HEK293T (cell line): ENCODE measurements around the gene PKP1.

ENCODE experiments used
- CTCF ChIA-PET: fragments of 350-600 bp; formaldehyde crosslinking; extraction: SDS; loops from one replicate; lab custom pipeline; 2021; ENCODE audit warnings: antibody characterized with exemption, inconsistent platforms; lab: Yijun Ruan, JAX
- POLR2A ChIA-PET: fragments of 350-600 bp; formaldehyde crosslinking; extraction: SDS; loops from one replicate; lab custom pipeline; 2020; ENCODE audit warnings: antibody characterized with exemption, inconsistent platforms; lab: Yijun Ruan, JAX
- DNase-seq: peaks from one replicate; pipeline ENCODE4 v3.0.0; 2012; ENCODE audit warnings: mixed read lengths; ENCODE audit errors: extremely low spot score
- ARNT ChIP-seq: fragments of 450-650 bp; IDR thresholded peaks from 2 replicates; pipeline ENCODE4 v1.6.1; 2017; ENCODE audit warnings: mild to moderate bottlenecking
- BHLHE40 ChIP-seq: fragments of 450-650 bp; IDR thresholded peaks from 2 replicates; pipeline ENCODE4 v1.6.1; 2016; ENCODE audit warnings: mild to moderate bottlenecking, moderate library complexity, borderline replicate concordance
- CTBP1 ChIP-seq: fragments of 450-650 bp; IDR thresholded peaks from 2 replicates; pipeline ENCODE4 v1.6.1; 2016; ENCODE audit warnings: borderline replicate concordance
- ELF4 ChIP-seq: fragments of 450-650 bp; IDR thresholded peaks from 2 replicates; pipeline ENCODE4 v1.6.1; 2017; ENCODE audit warnings: antibody characterized with exemption
- FOXA1 ChIP-seq: fragments of 450-650 bp; IDR thresholded peaks from 2 replicates; pipeline ENCODE4 v1.6.1; 2016; ENCODE audit warnings: mild to moderate bottlenecking
- FOXK2 ChIP-seq: fragments of 450-650 bp; IDR thresholded peaks from 2 replicates; pipeline ENCODE4 v1.6.1; 2016; ENCODE audit warnings: mild to moderate bottlenecking
- FOXM1 ChIP-seq: fragments of 450-650 bp; IDR thresholded peaks from 2 replicates; pipeline ENCODE4 v1.6.1; 2017; ENCODE audit warnings: mild to moderate bottlenecking, borderline replicate concordance
- HDGF ChIP-seq: fragments of 450-650 bp; IDR thresholded peaks from 2 replicates; pipeline ENCODE4 v1.6.1; 2017; ENCODE audit warnings: antibody characterized with exemption, borderline replicate concordance
- L3MBTL2 ChIP-seq: fragments of 450-650 bp; conservative IDR thresholded peaks from 2 replicates; pipeline ENCODE4 v1.6.1; 2016; ENCODE audit warnings: mild to moderate bottlenecking
- LEF1 ChIP-seq: fragments of 450-650 bp; IDR thresholded peaks from 2 replicates; pipeline ENCODE4 v1.6.1; 2017; ENCODE audit warnings: mild to moderate bottlenecking, borderline replicate concordance
- NFRKB ChIP-seq: fragments of 450-650 bp; IDR thresholded peaks from 2 replicates; pipeline ENCODE4 v1.6.1; 2016; ENCODE audit warnings: mild to moderate bottlenecking, moderate library complexity
- SP1 ChIP-seq: fragments of 450-650 bp; IDR thresholded peaks from 2 replicates; pipeline ENCODE4 v1.6.1; 2017
- SUZ12 ChIP-seq: fragments of 450-650 bp; IDR thresholded peaks from 2 replicates; pipeline ENCODE4 v1.6.1; 2016; ENCODE audit warnings: mild to moderate bottlenecking
- TARDBP ChIP-seq: fragments of 450-650 bp; IDR thresholded peaks from 2 replicates; pipeline ENCODE4 v1.6.1; 2016
- ZNF384 ChIP-seq: fragments of 450-650 bp; IDR thresholded peaks from 2 replicates; pipeline ENCODE4 v1.6.1; 2016
- TF ChIP-seq, protein P1 (sequence below): fragments of 450-650 bp; IDR thresholded peaks from 2 replicates; pipeline ENCODE4 v1.6.1; 2016

PKP1 gene

DNA sequence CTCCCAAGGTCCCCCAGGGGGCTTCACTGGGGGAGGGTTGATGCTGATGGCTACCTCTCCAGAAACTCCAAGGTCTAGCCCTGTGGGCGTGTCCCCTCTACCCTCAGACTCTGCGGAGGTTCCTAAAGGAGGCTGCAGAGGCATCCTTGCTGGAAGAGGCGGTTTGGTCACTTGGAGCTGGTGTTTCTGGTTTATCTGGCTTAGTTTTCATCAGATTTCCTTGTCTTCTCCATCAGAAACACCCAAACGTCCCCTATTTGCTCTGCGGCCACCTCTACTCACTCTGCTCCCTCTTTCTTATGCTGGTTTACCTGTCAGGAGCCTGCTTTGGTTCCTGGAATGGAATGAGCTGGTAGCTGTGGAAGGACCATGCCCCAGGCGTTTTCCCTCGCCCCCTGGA lies 2.5 kb downstream of the PKP1 start:
- TF ChIP-seq FOXM1: no peak
- TF ChIP-seq ARNT: no peak
- TF ChIP-seq SUZ12: no peak
- TF ChIP-seq HDGF: no peak
- no peak for TF ChIP-seq L3MBTL2
- no peak for TF ChIP-seq FOXA1
- no peak for TF ChIP-seq ELF4
- TF ChIP-seq CTBP1: no peak
- TF ChIP-seq, protein P1, sequence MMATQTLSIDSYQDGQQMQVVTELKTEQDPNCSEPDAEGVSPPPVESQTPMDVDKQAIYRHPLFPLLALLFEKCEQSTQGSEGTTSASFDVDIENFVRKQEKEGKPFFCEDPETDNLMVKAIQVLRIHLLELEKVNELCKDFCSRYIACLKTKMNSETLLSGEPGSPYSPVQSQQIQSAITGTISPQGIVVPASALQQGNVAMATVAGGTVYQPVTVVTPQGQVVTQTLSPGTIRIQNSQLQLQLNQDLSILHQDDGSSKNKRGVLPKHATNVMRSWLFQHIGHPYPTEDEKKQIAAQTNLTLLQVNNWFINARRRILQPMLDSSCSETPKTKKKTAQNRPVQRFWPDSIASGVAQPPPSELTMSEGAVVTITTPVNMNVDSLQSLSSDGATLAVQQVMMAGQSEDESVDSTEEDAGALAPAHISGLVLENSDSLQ: no peak
- TF ChIP-seq NFRKB: no peak
- no peak for TF ChIP-seq LEF1
- no peak for TF ChIP-seq FOXK2
- no peak for TF ChIP-seq TARDBP
- TF ChIP-seq BHLHE40: no peak
- no peak for TF ChIP-seq SP1
- no peak for TF ChIP-seq ZNF384
- ChIA-PET POLR2A (no interaction called here), CTCF (no interaction called here)
- no peak for DNase-seq

GRCh38 chr1:201286445-201286844 lies 3.1 kb downstream of the PKP1 start:
- no peak for DNase-seq
- POLR2A ChIA-PET: no interaction called here
- no peak for TF ChIP-seq FOXK2
- TF ChIP-seq ZNF384: no peak
- CTCF ChIA-PET: no interaction called here

GRCh38 chr1:201288007-201288406 lies 4.7 kb downstream of the PKP1 start:
- DNase-seq: no peak
- TF ChIP-seq FOXK2: no peak
- POLR2A ChIA-PET: no interaction called here
- CTCF ChIA-PET: no interaction called here

DNA sequence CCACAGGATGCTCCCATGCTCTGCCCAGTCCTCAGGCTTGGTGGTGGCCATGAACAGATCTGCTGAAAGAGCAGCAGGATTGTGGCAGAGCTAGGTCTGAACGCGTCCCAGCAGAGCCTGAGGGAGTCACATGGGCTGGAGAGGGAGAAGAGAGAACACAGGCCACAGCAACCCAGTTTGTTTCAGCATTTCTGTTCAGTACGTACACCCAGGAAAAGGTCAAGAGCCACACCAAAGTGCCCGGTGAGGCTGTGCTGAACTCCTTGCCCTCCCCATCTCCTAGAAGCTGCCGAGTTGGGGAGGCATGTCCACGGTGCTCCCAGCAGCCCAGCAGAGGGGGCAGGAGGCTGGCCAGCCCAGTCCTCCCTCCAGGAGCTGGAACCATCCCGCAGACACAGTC lies 5.5 kb downstream of the PKP1 start:
- TF ChIP-seq ELF4 (no peak), TARDBP (no peak), NFRKB (no peak), SP1 (no peak), HDGF (no peak), L3MBTL2 (no peak), BHLHE40 (no peak), CTBP1 (no peak), ARNT (no peak), SUZ12 (no peak), FOXK2 (no peak)
- TF ChIP-seq, protein P1: no peak
- ChIA-PET POLR2A (no interaction called here), CTCF (interaction anchor here (1.4 kb wide), 1 partner anchor 61 kb away, joined by 3 read pairs; no protein-coding TSS in a partner anchor)
- no peak for DNase-seq

DNA sequence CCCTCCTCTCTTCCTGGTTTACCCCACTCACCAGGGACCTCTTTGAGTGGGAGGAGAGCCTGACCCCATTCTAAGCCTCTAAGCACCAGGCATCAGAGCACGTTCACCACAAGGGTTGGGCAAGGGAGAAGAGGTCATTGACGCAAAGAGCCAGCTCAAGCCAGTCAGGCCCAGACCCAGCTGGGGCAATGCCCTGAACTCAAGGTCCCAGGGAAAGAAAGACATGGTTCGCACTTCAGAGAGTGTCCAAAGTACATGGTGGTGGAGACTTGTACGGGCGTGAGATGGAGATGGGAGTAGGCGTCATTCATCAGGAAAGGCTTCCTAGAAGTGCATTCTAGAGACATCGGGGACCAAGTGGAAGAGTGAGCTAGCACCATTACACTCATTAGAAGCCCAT lies 7.2 kb downstream of the PKP1 start:
- CTCF ChIA-PET: no interaction called here
- DNase-seq: no peak
- POLR2A ChIA-PET: no interaction called here
- TF ChIP-seq CTBP1 (no peak), LEF1 (no peak), ZNF384 (no peak), FOXK2 (no peak), NFRKB (no peak), FOXM1 (no peak), ARNT (no peak), BHLHE40 (no peak)
- TF ChIP-seq, protein P1: no peak

DNA sequence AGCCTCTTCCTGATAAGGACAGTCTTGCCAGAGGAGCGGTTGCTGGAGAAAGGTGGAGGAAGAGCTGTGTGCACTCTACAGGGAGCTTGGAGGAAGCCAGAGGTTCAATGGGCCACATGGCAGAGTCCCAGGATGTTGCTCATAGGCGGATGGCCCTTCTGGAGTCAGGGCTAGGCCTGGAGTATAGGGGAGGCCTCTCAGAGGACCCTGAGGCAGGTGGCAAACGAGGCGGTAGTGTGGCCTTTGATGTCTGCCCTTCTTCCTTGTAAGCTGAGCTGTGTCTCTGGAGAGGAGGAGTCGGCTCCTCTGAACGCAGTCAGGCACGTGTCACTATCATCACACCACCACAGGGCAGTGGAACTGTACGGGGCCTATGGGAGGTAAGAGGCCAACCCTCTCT lies 8.6 kb downstream of the PKP1 start:
- CTCF ChIA-PET: no interaction called here
- no peak for TF ChIP-seq BHLHE40
- no peak for TF ChIP-seq SUZ12
- POLR2A ChIA-PET: no interaction called here
- DNase-seq: no peak

DNA sequence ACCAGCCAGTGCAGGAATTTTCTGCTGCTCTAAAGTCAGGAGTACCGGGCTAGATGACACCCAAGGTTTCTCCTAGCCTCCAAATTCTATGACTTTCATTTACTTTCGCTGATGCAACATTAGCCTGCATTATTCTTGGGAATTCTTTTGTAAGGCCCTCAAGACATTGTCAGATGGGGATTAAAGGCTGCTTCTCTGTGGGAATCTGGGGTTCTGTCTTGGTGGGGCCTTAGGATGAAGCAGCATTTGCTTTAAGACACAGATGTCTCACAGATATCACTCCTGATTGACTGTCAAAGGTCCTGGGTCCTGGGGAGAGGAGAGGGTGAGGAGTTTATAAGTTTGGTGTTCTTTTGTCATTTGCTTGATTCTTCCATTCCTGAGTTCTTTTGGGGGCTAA lies 11.6 kb downstream of the PKP1 start:
- POLR2A ChIA-PET: no interaction called here
- no peak for TF ChIP-seq L3MBTL2
- TF ChIP-seq FOXA1: no peak
- TF ChIP-seq NFRKB: no peak
- no peak for TF ChIP-seq BHLHE40
- TF ChIP-seq FOXM1: no peak
- TF ChIP-seq SP1: no peak
- TF ChIP-seq LEF1: no peak
- TF ChIP-seq CTBP1: no peak
- no peak for TF ChIP-seq SUZ12
- TF ChIP-seq FOXK2: no peak
- TF ChIP-seq HDGF: no peak
- no peak for TF ChIP-seq TARDBP
- no peak for TF ChIP-seq ZNF384
- TF ChIP-seq, protein P1: no peak
- no peak for TF ChIP-seq ELF4
- no peak for TF ChIP-seq ARNT
- no peak for DNase-seq
- CTCF ChIA-PET: no interaction called here
